Medulla oblongata (tissue), 1 donor: ENCODE results near the gene LRMDA.
A peak's percentile ranks its signal among the peaks of the same experiment; 100 is the strongest.

Experiments used
- DNase-seq: peaks from one replicate; pipeline ENCODE4 v3.0.0-alpha.2; 2015; ENCODE audit errors: extremely low spot score

LRMDA gene

DNA sequence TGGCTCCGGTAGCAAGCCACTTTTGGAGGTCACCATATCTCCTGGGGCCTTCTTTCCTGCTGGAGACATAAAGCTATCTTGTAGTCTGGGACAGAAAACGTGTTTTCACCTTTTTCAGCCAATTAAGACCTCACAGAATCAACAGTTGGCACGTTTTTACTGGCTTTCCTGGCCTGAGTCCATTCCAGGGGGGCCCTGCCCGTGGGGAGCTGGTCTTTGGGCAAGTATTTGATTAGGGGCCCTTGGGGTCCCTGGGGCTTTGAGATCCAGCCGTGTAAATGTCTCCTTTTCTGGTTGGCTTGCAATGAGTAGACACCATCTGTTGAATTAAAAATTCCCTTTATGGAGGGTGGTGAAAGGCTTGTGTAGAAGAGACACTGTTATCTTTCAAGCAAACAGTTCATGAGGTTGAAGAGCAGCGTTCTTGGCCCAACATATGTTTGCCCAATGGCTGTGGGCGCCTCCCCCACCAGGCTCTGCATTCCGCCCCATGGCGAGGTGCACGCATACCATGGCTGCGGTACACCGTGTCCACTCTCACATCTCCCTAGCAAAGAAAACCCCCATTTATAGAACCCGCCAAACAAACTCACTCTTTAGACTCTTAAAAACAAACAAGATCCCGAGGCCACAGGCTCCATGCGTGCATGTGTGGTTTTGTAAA lies 593.2 kb downstream of the LRMDA start:
- DNase-seq, result no peak

GRCh38 chr10:76025124-76025477 lies 593.7 kb downstream of the LRMDA start:
- no peak for DNase-seq

GRCh38 chr10:76026176-76026771 lies 594.9 kb downstream of the LRMDA start:
- DNase-seq, result no peak

GRCh38 chr10:76026905-76027304 lies 595.5 kb downstream of the LRMDA start:
- DNase-seq, result no peak

DNA sequence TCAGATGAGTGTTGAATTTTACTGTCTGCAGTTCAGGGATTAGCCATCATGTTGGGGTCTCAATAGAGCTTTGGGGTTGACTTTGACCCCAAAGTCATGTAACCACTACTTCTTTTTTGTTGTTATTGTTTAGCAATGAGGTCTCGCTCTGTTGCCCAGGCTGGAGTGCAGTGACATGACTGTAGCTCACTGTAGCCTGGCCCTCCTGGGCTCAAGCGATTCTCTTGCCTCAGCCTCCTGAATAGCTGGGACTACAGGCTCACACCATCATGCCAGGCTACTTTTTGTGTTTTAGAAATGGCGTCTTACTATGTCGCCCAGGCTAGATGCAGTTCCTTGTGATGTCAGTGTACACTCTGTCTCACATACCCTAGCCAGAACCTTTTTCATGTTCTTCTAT lies 598.4 kb downstream of the LRMDA start:
- no peak for DNase-seq

DNA sequence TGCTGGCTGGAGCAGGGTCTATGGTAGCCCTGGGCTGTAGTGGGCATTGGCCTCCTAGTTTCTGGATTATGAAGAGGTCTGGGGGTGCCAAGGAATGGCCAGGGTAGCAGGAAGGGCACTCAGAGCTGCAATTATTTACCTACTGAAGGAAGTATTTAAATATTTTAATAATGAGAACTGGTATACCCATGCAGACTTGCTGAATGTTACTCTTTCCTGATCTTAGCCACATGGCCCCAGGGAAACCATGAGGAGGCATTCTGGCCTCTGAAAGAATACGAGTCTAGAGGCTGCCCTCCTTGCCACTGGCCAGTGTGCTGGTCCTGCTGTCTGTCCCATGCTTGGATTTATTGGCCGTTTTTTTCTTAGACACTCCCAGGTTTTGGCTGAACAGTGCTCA lies 599.7 kb downstream of the LRMDA start:
- no peak for DNase-seq

DNA sequence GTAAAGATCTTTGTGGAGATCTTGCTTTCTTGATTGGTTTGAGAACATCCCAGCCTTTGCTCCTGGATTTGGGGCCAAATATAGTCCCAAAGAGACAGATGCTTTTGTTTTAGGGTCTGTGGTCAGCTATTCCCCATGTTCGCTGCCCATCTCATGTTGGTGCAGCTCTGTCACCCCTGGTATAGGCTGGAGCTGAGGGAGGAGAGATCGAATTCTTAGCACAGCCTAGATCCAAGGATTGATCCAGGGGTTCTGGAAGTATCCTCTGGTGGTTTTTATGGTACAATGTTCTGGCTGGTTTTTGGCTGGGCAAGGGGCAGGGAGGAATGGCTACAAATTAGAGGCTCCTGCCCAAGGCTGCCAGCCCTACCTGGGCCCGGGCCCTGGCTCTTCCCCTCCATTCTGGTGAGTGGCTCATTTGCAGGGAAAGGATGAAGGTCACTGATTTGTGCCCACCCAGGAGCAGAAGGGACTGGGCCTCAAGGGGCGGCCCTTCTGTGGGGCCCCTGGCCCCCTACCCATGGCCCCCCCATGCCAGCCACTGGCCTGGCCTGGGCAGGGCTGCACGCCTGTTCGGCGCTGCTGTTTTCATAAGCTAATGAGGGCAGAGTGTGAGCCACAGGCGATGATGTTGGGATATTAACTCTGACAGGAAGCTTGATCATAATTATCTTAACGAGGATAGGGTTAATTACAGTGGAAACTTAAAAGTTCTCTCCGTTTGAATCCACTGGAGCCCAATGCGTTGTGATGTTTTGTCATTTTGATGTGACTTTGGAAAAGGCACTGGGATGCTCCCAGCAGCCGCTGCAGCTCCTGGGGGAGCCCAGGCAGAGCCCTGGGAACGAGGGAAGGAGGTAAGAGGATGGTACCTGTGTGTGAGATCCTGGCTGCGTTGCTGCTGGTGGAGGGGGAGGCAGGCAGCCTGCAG lies 600.6 kb downstream of the LRMDA start:
- DNase-seq, result no peak

DNA sequence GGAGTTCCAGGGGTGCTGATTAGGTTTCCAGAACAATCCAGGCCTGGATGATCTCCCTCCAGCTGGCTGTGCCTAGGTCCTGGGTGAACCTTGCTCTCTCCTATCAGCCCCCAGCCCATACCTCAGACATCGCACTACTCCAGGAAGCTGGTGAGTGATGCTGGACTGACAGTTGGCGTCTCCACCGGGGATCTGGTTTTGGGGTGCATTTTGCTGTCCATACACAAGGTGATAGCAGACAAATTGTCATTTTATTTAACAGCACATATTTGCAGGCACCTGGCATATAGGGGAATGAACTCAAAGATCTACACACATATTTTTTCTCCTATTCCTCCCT lies 601.2 kb downstream of the LRMDA start:
- DNase-seq, result no peak

DNA sequence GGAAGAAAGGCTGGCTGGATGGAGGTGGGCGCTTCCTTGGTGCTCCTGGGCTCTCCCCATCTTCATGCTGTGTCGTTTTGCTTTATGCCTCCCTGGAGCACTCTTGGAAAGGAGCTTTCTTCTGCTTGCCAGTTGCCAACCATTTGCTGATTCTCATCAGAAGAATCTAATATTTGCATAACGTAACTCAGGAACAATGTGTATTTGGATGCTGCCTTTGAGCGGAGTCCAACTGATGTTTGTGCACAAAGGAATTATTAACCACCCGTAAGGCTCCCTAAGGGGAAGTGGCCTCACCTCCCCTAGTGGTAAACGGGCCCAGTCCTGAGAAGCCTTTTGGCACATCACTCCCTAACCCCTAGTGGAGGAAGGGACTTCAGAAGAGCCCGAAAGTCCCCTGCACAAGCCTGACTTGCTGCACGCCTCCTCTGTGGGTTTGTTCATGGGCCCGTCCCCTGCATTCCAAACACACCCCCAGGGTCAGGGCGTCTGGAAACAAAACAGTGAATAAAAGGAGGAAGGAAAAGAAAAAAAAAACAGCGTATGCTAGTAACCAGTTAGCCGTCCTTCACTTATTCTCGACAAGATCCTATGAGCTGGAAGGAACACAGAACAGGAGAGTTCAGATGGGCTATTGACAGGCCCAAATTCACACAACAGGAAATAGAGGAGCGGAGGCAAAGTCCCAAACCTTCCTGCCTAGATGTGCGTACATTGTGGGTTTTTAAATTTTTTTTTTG lies 602.2 kb downstream of the LRMDA start:
- DNase-seq, result peak; percentile 30

GRCh38 chr10:76034353-76035205 lies 603.2 kb downstream of the LRMDA start:
- no peak for DNase-seq

- peak; percentile 42 for DNase-seq
These were observed 604.0 kb downstream of the LRMDA start for GRCh38 chr10:76035206-76036110.

- peak; percentile 90 for DNase-seq
These were observed 604.9 kb downstream of the LRMDA start for GRCh38 chr10:76036111-76036940.

GRCh38 chr10:76036962-76037361 lies 605.5 kb downstream of the LRMDA start:
- no peak for DNase-seq

DNA sequence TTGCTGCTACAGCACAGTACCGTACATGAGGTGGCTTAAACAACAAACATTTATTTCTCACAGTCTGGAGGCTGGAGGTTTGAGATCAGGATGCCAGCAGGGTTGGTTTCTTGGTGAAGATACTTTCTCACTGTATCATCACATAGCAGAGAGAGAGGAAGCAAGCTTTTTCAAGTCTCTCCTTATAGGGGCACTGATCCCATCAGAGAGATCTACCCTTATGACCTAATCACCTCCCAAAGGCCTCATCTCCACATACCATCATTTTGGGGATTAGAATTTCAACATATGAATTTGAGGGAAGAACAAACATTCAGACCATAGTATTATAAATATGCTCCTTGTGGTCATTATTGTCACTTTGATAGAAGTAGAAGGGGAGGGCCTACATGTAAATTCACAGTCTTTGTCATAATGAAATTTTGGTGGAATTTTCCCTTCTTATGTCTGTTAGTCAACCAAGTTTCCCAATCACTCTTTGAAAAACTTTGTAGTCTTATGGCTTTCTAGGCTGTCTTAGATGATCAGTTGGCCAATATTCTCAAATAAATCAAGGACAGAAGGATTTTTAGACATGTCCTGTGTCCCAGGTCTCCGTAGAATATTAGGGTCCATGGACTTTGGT lies 606.2 kb downstream of the LRMDA start:
- no peak for DNase-seq

DNA sequence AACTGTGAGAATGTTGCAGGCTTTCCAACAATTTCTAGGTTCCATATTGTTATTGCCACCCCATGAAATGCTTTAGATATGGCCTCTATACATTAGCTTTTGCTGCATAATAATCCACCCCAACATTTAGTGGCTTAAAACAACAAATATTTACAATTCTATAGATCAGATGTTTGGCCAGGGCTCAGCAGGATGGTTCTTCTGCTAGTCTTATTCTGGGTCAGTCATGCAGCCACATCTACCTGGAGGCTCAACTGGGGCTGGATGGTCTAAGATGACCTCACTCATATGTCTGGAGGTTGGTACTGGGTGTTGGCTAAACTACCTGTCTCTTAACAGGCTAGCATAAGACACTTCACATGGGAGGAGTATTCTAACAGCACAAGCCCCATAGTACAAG lies 607.3 kb downstream of the LRMDA start:
- DNase-seq, result no peak

- DNase-seq, result no peak
These were observed 608.8 kb downstream of the LRMDA start for GRCh38 chr10:76040107-76040829.

DNA sequence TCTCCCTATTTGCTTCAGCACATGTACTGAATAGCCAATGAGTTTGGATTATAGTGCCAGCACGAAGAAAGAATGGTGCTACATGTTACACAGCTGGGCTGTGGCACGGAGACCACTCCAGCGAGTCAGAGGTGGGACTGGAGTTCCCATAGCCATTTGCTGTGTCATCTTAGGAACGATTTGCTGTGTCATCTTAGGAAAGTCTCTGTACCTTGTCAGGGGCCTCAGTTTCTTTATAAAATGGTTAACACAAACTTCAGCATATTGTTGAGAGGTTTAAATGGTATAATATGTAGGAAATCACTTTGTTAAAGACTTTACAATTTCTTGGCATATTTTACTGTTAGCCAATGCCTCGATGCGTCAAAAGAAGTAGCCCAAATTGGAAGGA lies 609.4 kb downstream of the LRMDA start:
- DNase-seq, result no peak

DNA sequence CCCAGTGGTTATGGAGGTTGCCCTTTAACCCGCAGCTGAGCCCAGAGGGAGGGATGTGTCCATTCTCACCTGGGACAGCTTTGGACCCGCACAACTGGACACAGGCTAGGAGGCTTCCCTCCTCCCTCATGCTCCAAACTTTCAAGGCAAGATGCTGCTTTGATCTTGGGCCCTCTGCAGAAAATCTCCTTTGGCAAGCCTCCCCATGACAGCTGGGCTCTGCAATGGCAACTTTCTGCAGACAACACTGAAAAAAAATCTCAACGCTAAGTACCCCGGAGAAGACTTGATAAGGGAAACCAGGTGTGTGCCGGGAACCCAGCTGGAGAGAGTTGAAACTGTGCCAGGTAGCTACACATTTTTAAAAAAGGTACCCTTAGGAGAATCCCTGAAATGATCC lies 610.1 kb downstream of the LRMDA start:
- no peak for DNase-seq
